HepG2 (cell line): ENCODE results near the gene THADA. TPM values are rescaled to one million over a fixed set of nuclear protein-coding genes. Genes with fewer than 3 reads are reported as not detected.

ENCODE experiments used
- AHR ChIP-seq: IDR thresholded peaks from 2 replicates; pipeline ENCODE4 v1.6.1; 2018; ENCODE audit warnings: missing genetic modification reagents, missing compliant biosample characterization
- ATF4 ChIP-seq, 2 experiments: fragments of 450-650 bp in 1 of 2; sonication (generic) in 1 of 2; formaldehyde crosslinking; IDR thresholded peaks; 2 replicates each; pipeline versions ENCODE4 v1.5.0 to v1.8.0; 2020 to 2022; ENCODE audit warnings: mild to moderate bottlenecking in 1 of 2, missing genetic modification reagents in 1 of 2
- FOSL1 ChIP-seq: sonication (generic); formaldehyde crosslinking; IDR thresholded peaks from 2 replicates; pipeline ENCODE4 v1.9.0; 2021; ENCODE audit warnings: missing genetic modification reagents, borderline replicate concordance
- HHEX ChIP-seq: IDR thresholded peaks from 2 replicates; pipeline ENCODE4 v1.6.1; 2016; ENCODE audit warnings: control low read depth
- HNF1A ChIP-seq, 2 experiments: sonication (generic) in 1 of 2; formaldehyde crosslinking in 1 of 2; IDR thresholded peaks; 2 replicates each; pipeline versions ENCODE4 v1.4.0 to v1.6.1; 2016 to 2020; ENCODE audit warnings: borderline replicate concordance in 1 of 2, low read depth in 1 of 2, mild to moderate bottlenecking in 1 of 2, missing genetic modification reagents in 1 of 2
- HOXD1 ChIP-seq: sonication (generic); formaldehyde crosslinking; IDR thresholded peaks from 2 replicates; pipeline ENCODE4 v1.5.0; 2020; ENCODE audit warnings: missing genetic modification reagents
- KMT2B ChIP-seq: IDR thresholded peaks from 2 replicates; pipeline ENCODE4 v1.6.1; 2016; ENCODE audit warnings: missing genetic modification reagents, missing compliant biosample characterization
- MED1 ChIP-seq: sonication (generic); formaldehyde crosslinking; IDR thresholded peaks from 2 replicates; pipeline ENCODE4 v1.4.0; 2020; ENCODE audit warnings: missing genetic modification reagents
- MYC ChIP-seq: sonication (generic); formaldehyde crosslinking; IDR thresholded peaks from 2 replicates; pipeline ENCODE4 v1.9.0; 2021; ENCODE audit warnings: missing genetic modification reagents, borderline replicate concordance
- PLRG1 ChIP-seq: fragments of 450-650 bp; conservative IDR thresholded peaks from 2 replicates; pipeline ENCODE4 v1.6.1; 2016
- TBX2 ChIP-seq: sonication (generic); formaldehyde crosslinking; IDR thresholded peaks from 2 replicates; pipeline ENCODE4 v1.5.0; 2020; ENCODE audit warnings: missing genetic modification reagents, mild to moderate bottlenecking, borderline replicate concordance
- TGIF2 ChIP-seq: IDR thresholded peaks from 2 replicates; pipeline ENCODE4 v1.6.1; 2016; ENCODE audit warnings: control low read depth, missing compliant biosample characterization
- ZFP37 ChIP-seq: sonication (generic); formaldehyde crosslinking; IDR thresholded peaks from 2 replicates; pipeline ENCODE4 v1.4.0; 2020; ENCODE audit warnings: missing genetic modification reagents, borderline replicate concordance
- ZFY ChIP-seq: sonication (generic); formaldehyde crosslinking; IDR thresholded peaks from 2 replicates; pipeline ENCODE4 v1.4.0; 2020; ENCODE audit warnings: missing genetic modification reagents
- ZMYM4 ChIP-seq: sonication (generic); formaldehyde crosslinking; IDR thresholded peaks from 2 replicates; pipeline ENCODE4 v1.8.1; 2023; ENCODE audit warnings: mild to moderate bottlenecking, missing genetic modification reagents
- ZNF18 ChIP-seq: sonication (generic); formaldehyde crosslinking; IDR thresholded peaks from 2 replicates; pipeline ENCODE4 v1.8.0; 2022; ENCODE audit warnings: mild to moderate bottlenecking, missing genetic modification reagents; ENCODE audit not compliant: insufficient replicate concordance
- ZNF263 ChIP-seq: sonication (generic); formaldehyde crosslinking; IDR thresholded peaks from 2 replicates; pipeline ENCODE4 v1.4.0; 2020; ENCODE audit warnings: missing genetic modification reagents
- ZNF292 ChIP-seq: sonication (generic); formaldehyde crosslinking; IDR thresholded peaks from 2 replicates; pipeline ENCODE4 v1.8.1; 2022; ENCODE audit warnings: mild to moderate bottlenecking, low read depth, missing genetic modification reagents, borderline replicate concordance
- ZNF296 ChIP-seq: sonication (generic); formaldehyde crosslinking; conservative IDR thresholded peaks from 2 replicates; pipeline ENCODE4 v1.5.0; 2020; ENCODE audit warnings: mild to moderate bottlenecking, missing genetic modification reagents
- ZNF552 ChIP-seq: sonication (generic); formaldehyde crosslinking; IDR thresholded peaks from 2 replicates; pipeline ENCODE4 v1.9.0; 2022; ENCODE audit warnings: missing genetic modification reagents, mild to moderate bottlenecking, borderline replicate concordance
- ZNF777 ChIP-seq: sonication (generic); formaldehyde crosslinking; IDR thresholded peaks from 2 replicates; pipeline ENCODE4 v1.4.0; 2020; ENCODE audit warnings: missing genetic modification reagents
- ZSCAN31 ChIP-seq: sonication (generic); formaldehyde crosslinking; IDR thresholded peaks from 2 replicates; pipeline ENCODE4 v1.5.0; 2020; ENCODE audit warnings: low read depth, mild to moderate bottlenecking, missing genetic modification reagents
- polyA plus RNA-seq, 8 experiments: library from polyadenylated mRNA; depleted of rRNA in 3 of 8; stranded (reverse) in 7 of 8; unstranded in 1 of 8; fragments of >200 nt; fragmentation: Illumina TruSeq in 4 of 8; extraction: Trizol in 4 of 8; gene quantifications; 2 replicates each; pipeline versions ENCODE4 v1.2.1 to v1.2.3, GENCODE V29; 2011 to 2016; ENCODE audit warnings: low read depth in 4 of 8, missing spikeins in 1 of 8, mixed read lengths in 1 of 8; ENCODE audit not compliant: insufficient read depth in 1 of 8
- total RNA-seq, 5 experiments: library from RNA; depleted of rRNA; stranded (reverse); fragments of >200 nt; fragmentation: Illumina TruSeq; extraction: Trizol; gene quantifications; 2 replicates each; pipeline ENCODE4 v1.2.3, GENCODE V29; 2016; ENCODE audit warnings: low read depth in 1 of 5

The THADA gene
- total and polyA plus RNA-seq, 2 of the 13 experiments (the other 11 are each of a cell fraction or from before 2014, with no cell fraction given), result 12.7 to 21.7 TPM

- TF ChIP-seq ZNF18 (CRISPR knock-in tag), result no peak
- TF ChIP-seq ZNF292, result no peak
- no peak for TF ChIP-seq HOXD1 (CRISPR knock-in tag)
- TF ChIP-seq ZFY (CRISPR knock-in tag), result no peak
- peak; percentile 36; the same call in 1 of the 2 replicates for TF ChIP-seq TBX2 (CRISPR knock-in tag)
- no peak for TF ChIP-seq KMT2B
- TF ChIP-seq AHR (CRISPR knock-in tag), result no peak
- 0 out of 2 replicates have a peak, but pooled peaks have one; percentile 23 for TF ChIP-seq TGIF2 (CRISPR knock-in tag)
- no peak for TF ChIP-seq ZSCAN31 (CRISPR knock-in tag)
- TF ChIP-seq ZNF263 (CRISPR knock-in tag), result no peak
- TF ChIP-seq HNF1A (IDR thresholded peaks at IDR 0.05; ENCODE audit: low read depth), result no peak
- no peak for TF ChIP-seq HNF1A (CRISPR knock-in tag; IDR thresholded peaks at IDR 0.05; ENCODE audit: borderline replicate concordance)
- TF ChIP-seq ZNF777, result no peak
- no peak for TF ChIP-seq ZFP37 (CRISPR knock-in tag)
- no peak for TF ChIP-seq ZNF296
- no peak for TF ChIP-seq HHEX (CRISPR knock-in tag)
- no peak for TF ChIP-seq FOSL1 (CRISPR knock-in tag)
- TF ChIP-seq PLRG1, result no peak
- TF ChIP-seq ZMYM4, result 0 out of 2 replicates have a peak, but pooled peaks have one; percentile 12
- 0 out of 2 replicates have a peak, but pooled peaks have one; percentile 38 for TF ChIP-seq MYC (CRISPR knock-in tag)
- peak; percentile 24; the same call in 1 of the 2 replicates for TF ChIP-seq ZNF552
- TF ChIP-seq ATF4 (CRISPR knock-in tag; IDR thresholded peaks at IDR 0.05), result no peak
- TF ChIP-seq MED1, result no peak
These were observed 378.3 kb downstream of the THADA start (continued) for GRCh38 chr2:43217228-43218154.
